Ectodermal cell (in vitro differentiated cells): ENCODE data around the gene CPNE8. TPM values are rescaled to one million over a fixed set of nuclear protein-coding genes. Genes with fewer than 3 reads are reported as not detected.

ENCODE experiments used
- H3K27ac ChIP-seq: 2 replicates; pipeline ENCODE4 v1.7.0; 2013; ENCODE audit warnings: mild to moderate bottlenecking, low read depth, low read length; ENCODE audit not compliant: insufficient read depth, poor library complexity, severe bottlenecking
- H3K27me3 ChIP-seq: 2 replicates; pipeline ENCODE4 v1.7.0; 2013; ENCODE audit warnings: mild to moderate bottlenecking, low read length; ENCODE audit not compliant: insufficient read depth, control insufficient read depth, poor library complexity, severe bottlenecking
- H3K36me3 ChIP-seq: one replicate; pipeline ENCODE4 v1.7.0; 2013; ENCODE audit warnings: low read length; ENCODE audit not compliant: control insufficient read depth, insufficient read depth
- H3K4me1 ChIP-seq: one replicate; pipeline ENCODE4 v1.7.0; 2013; ENCODE audit warnings: low read length; ENCODE audit not compliant: control insufficient read depth, insufficient read depth
- H3K4me3 ChIP-seq: 2 replicates; pipeline ENCODE4 v1.7.0; 2013; ENCODE audit warnings: low read depth, low read length, control low read depth; ENCODE audit not compliant: insufficient read depth
- H3K9me3 ChIP-seq: 2 replicates; pipeline ENCODE4 v1.7.0; 2013; ENCODE audit warnings: mild to moderate bottlenecking, low read length, moderate library complexity; ENCODE audit not compliant: control insufficient read depth
- WGBS, 2 experiments: methylation state at CpG; one replicate each; pipeline ENCODE4 v1.1.7; 2013; ENCODE audit warnings: missing lambda C conversion rate in 2 of 2; 5-methylcytosine and 5-hydroxymethylcytosine counted together
- polyA plus RNA-seq, 4 experiments: library from polyadenylated mRNA; stranded (reverse); fragments of 50-300 nt; gene quantifications; one replicate each; pipeline ENCODE4 v1.2.3, GENCODE V29; 2013

Gene CPNE8
- polyA plus RNA-seq (2013, experiment 1 of 4): 9.2 TPM
- polyA plus RNA-seq (2013, experiment 2 of 4): 7.7 TPM
- polyA plus RNA-seq (2013, experiment 3 of 4): 5.9 TPM
- 6.5 TPM for polyA plus RNA-seq (2013, experiment 4 of 4)

- H3K27ac ChIP-seq: peak within 1 kb of the TSS; percentile 69
- peak within 1 kb of the TSS; percentile 63 for H3K4me3 ChIP-seq
- peaks cover 14% of the 10 kb centered on the region for H3K27me3 ChIP-seq
- 1% methylated on average over 54 of the region's 54 CpGs for WGBS, 2 experiments
- H3K4me1 ChIP-seq: peaks cover 3% of the 10 kb centered on the region
- no peaks in the 10 kb centered on the region for H3K9me3 ChIP-seq
- no peaks in the 10 kb centered on the region for H3K36me3 ChIP-seq
Observed at GRCh38 chr12:38905480-38906351, at the start of gene CPNE8. TSS of gene CPNE8 (minus strand) at chr12:38905591. CDS start at chr12:38905534, 57 bp downstream.

GRCh38 chr12:38954238-38954873, 49.0 kb upstream of the CPNE8 start:
- no peak overlapping the region for H3K27ac ChIP-seq

GRCh38 chr12:38949363-38949762, 44.0 kb upstream of the CPNE8 start:
- WGBS, 2 experiments: 94 to 99% methylated on average over 2 of the region's 2 CpGs
- H3K9me3 ChIP-seq: no peaks in the 10 kb centered on the region
- no peaks in the 10 kb centered on the region for H3K36me3 ChIP-seq
- no peak overlapping the region for H3K27ac ChIP-seq
- H3K4me3 ChIP-seq: no peak overlapping the region
- H3K4me1 ChIP-seq: no peaks in the 10 kb centered on the region
- H3K27me3 ChIP-seq: no peaks in the 10 kb centered on the region

More at GRCh38 chr12:38954238-38954873, 49.0 kb upstream of the CPNE8 start:
- H3K4me1 ChIP-seq: no peaks in the 10 kb centered on the region
- H3K36me3 ChIP-seq: no peaks in the 10 kb centered on the region
- no peaks in the 10 kb centered on the region for H3K9me3 ChIP-seq
- 92 to 96% methylated on average over 3 of the region's 3 CpGs for WGBS, 2 experiments
- no peaks in the 10 kb centered on the region for H3K27me3 ChIP-seq
- H3K4me3 ChIP-seq: no peak overlapping the region

- Histone ChIP-seq H3K27ac (no peak overlapping the region), H3K4me1 (no peaks in the 10 kb centered on the region), H3K4me3 (no peak overlapping the region), H3K36me3 (no peaks in the 10 kb centered on the region), H3K27me3 (no peaks in the 10 kb centered on the region), H3K9me3 (no peaks in the 10 kb centered on the region)
- 89 to 100% methylated on average over 1 of the region's 1 CpG for WGBS, 2 experiments
Observed at GRCh38 chr12:38934686-38935085, 29.3 kb upstream of the CPNE8 start.

- no peaks in the 10 kb centered on the region for H3K9me3 ChIP-seq
- no peaks in the 10 kb centered on the region for H3K4me1 ChIP-seq
- WGBS, 2 experiments: 90 to 98% methylated on average over 5 of the region's 5 CpGs
- H3K4me3 ChIP-seq: no peak overlapping the region
- H3K27ac ChIP-seq: no peak overlapping the region
- H3K27me3 ChIP-seq: no peaks in the 10 kb centered on the region
- H3K36me3 ChIP-seq: no peaks in the 10 kb centered on the region
Observed at GRCh38 chr12:38934078-38934584, 28.7 kb upstream of the CPNE8 start.

GRCh38 chr12:38932320-38932719, 26.9 kb upstream of the CPNE8 start:
- WGBS, 2 experiments: 94 to 95% methylated on average over 7 of the region's 7 CpGs
- Histone ChIP-seq H3K36me3 (no peaks in the 10 kb centered on the region), H3K27ac (no peak overlapping the region), H3K4me3 (no peak overlapping the region), H3K4me1 (no peaks in the 10 kb centered on the region), H3K27me3 (no peaks in the 10 kb centered on the region), H3K9me3 (no peaks in the 10 kb centered on the region)

GRCh38 chr12:38931461-38931860, 26.1 kb upstream of the CPNE8 start:
- no peaks in the 10 kb centered on the region for H3K27me3 ChIP-seq
- no peak overlapping the region for H3K4me3 ChIP-seq
- no peaks in the 10 kb centered on the region for H3K4me1 ChIP-seq
- H3K9me3 ChIP-seq: no peaks in the 10 kb centered on the region
- H3K27ac ChIP-seq: no peak overlapping the region
- no peaks in the 10 kb centered on the region for H3K36me3 ChIP-seq
- WGBS, 2 experiments: 91 to 97% methylated on average over 7 of the region's 8 CpGs

GRCh38 chr12:38930990-38931389, 25.6 kb upstream of the CPNE8 start:
- no peaks in the 10 kb centered on the region for H3K9me3 ChIP-seq
- no peaks in the 10 kb centered on the region for H3K4me1 ChIP-seq
- H3K4me3 ChIP-seq: no peak overlapping the region
- H3K27me3 ChIP-seq: no peaks in the 10 kb centered on the region
- 92 to 95% methylated on average over 4 of the region's 4 CpGs for WGBS, 2 experiments
- H3K36me3 ChIP-seq: no peaks in the 10 kb centered on the region
- no peak overlapping the region for H3K27ac ChIP-seq

GRCh38 chr12:38926501-38926900, 21.1 kb upstream of the CPNE8 start:
- no peaks in the 10 kb centered on the region for H3K4me1 ChIP-seq
- H3K27ac ChIP-seq: no peak overlapping the region
- WGBS, 2 experiments: 80% methylated on average over 1 of the region's 1 CpG; no CpG with 5 or more reads in 1 of the 2 experiments

More at GRCh38 chr12:38926501-38926900, 21.1 kb upstream of the CPNE8 start:
- no peak overlapping the region for H3K4me3 ChIP-seq
- no peaks in the 10 kb centered on the region for H3K36me3 ChIP-seq
- H3K27me3 ChIP-seq: no peaks in the 10 kb centered on the region
- no peaks in the 10 kb centered on the region for H3K9me3 ChIP-seq
